Kasumi-1 (cell line): ENCODE measurements around the gene MAP6.
"Not testable (repeated sequence)": the region's sequence is repeated elsewhere in the genome, so short reads cannot be mapped to it uniquely, and the experiment has no call there.

ENCODE experiments used
- DNase-seq, 2 experiments: peaks; one replicate each; lab custom pipeline; 2025; lab: John Stamatoyannopoulos, UW

Gene MAP6

GRCh38 chr11:75668451-75669297, at the start of gene MAP6:
Gene MAP6 (minus strand): TSS chr11:75669038. CDS start chr11:75668369, 669 bp downstream.
- peak in 1 of 2 experiments; percentile 18 for DNase-seq

DNA sequence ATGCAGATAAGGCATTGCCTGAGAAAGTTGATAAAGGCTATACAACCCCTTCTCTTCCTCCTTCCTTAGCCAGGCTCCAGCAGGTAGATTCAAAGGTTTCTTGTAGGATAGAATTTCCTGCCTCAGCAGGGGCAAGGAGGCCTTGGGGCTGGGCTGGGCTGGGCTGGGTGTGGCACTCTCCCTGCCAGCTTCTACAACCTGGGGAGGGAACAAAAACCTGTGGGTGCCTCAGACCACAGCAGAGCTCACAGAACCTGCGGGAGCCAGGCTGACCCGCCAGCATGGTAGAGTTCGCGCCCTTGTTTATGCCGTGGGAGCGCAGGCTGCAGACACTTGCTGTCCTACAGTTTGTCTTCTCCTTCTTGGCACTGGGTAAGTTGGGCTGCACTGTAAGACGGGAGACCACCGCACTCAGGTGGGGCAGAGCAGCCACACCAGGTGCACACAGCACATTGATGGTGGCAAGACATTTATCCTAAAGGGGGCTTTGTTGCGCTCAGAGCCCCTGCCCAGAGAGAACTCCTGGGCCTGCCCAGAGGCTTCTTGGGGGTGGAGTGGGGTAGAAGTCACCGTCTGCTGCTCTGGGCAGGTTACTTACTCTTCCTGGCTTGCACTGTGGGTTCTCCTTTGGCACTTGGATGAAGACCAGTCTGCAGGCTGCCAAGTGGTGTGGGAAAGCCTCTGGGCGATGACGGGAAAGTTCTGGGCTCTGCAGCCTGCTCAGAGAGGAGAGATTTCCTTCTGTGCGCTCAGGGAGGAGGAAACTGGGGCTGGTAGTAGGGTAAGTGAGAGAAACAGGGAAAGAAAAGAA, 49.0 kb upstream of the MAP6 start, which contains the start of gene MOGAT2:
MOGAT2 (plus strand) TSS at position 231 of the 811 bp plus-strand sequence; CDS start at position 282, 51 bp downstream.
- DNase-seq: no peak

GRCh38 chr11:75716659-75717058, 47.8 kb upstream of the MAP6 start:
- no peak for DNase-seq

DNA sequence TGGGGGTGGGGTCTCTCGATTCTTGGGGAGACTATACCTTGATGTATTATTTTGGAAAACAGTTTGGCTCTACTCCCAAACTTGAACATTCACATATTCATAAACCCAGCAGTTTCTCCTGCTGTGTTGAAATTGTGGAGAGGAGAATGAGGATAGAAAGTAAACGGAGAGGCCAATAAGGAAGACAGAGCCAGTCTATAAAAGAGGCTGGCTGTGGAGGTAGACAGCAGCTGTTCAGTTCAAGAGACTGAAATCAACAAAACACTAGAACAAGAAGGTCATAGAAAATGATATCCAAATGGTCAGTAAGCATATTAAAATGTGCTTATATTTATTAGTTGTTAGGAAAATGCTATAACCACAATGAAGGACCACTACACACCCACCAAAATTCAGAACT, 46.9 kb upstream of the MAP6 start:
- DNase-seq: no peak

- DNase-seq: no peak
These were observed 45.4 kb upstream of the MAP6 start for GRCh38 chr11:75714211-75714610.

GRCh38 chr11:75706260-75706729, 37.5 kb upstream of the MAP6 start:
- DNase-seq: peak; percentile 78 to 82

- no peak for DNase-seq
These were observed 36.7 kb upstream of the MAP6 start for GRCh38 chr11:75705541-75705940.

- no peak for DNase-seq
These were observed 34.9 kb upstream of the MAP6 start for GRCh38 chr11:75703695-75704237.

DNA sequence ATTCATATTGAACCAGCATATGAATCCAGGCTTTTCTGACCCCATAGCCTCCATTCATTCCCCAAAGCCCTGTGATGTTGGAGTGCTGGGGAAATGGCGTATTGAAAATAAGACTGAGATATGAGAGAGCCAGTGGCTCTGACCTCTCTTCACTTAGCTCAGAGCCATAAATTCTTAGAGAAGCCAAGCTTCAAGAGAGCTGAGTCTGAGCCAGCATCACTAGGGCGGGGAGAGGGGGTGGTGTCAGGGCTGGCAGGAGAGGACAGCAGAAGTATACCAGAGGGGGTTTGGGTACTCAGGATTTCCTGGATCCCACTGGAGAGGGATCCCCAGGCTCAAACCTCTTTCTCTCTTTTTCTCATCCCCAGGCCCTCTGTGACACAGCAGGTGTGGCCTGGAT, 32.1 kb upstream of the MAP6 start:
- DNase-seq: no peak

DNA sequence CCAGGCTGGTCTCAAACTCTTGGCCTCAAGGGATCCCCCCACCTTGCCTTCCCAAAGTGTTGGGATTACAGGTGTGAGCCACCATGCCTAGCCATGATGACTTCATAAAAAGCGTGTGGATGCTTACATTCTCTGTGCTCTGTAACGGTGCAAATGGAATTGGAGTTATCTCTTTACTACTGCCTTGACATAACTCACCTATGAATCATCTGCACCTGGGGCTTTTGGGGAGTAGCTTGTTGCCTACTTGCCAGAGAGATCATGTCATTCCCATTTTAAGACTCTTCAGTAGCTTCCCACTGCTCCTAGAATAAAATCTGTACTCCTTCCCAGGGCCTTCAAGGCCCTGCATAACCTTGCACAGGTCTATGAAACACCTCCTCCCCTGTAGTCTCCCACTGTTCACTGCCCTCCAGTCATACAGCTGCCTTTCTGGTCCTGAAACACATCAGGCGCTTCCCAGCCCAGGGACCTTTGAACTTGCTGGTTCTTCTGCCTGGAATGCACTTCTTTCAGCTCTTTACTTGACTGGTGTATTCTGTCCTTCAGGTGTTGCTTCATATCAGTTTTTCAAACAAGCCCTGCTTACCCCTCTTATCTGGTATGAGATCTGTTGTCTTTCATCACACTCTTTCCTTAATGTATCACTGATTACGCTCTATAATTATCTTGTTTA, 29.2 kb upstream of the MAP6 start:
- no peak for DNase-seq

GRCh38 chr11:75691804-75692203, 23.0 kb upstream of the MAP6 start:
- DNase-seq: no peak

DNA sequence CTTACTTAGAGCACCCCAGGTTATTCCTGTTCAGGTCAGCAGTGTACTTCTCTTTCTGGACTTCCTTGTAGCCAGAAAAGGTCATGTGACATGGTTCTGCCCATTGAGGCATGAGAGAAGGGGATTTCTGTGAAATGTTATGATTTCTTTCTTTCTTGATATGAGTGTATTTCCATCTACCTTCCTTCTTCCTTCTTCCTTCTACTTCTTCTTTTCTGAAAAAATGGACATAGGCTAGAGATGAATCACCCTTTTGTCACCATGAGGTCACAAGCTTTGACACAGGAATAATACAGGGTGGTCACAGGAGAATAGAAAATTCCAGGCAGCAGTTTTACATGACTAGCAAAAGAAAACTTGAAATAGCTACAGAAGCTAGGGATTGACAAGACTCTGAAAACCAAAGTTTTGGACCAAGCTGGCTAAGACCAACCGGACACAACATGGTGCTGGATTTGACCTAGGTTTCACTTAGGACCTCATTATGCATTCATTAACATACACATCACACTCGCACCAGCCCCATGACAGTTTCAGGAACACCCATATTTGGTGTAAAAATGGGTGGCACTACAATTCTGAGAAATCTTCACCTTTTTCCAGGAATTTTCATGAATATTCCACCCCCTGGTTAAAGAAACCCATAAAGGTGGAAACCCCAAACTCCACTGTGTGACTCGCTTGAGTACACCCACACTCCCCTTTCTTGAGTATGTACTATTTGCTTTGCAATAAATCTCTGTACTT, 21.2 kb upstream of the MAP6 start:
- DNase-seq: no peak

GRCh38 chr11:75683856-75684255, 15.0 kb upstream of the MAP6 start:
- not testable (repeated sequence) for DNase-seq

- DNase-seq: no peak
These were observed 10.7 kb upstream of the MAP6 start for GRCh38 chr11:75679566-75679965.

- DNase-seq: no peak
These were observed 9.9 kb upstream of the MAP6 start for GRCh38 chr11:75678620-75679259.

- no peak for DNase-seq
These were observed 9.1 kb upstream of the MAP6 start for GRCh38 chr11:75677909-75678308.

- no peak for DNase-seq
These were observed 8.4 kb upstream of the MAP6 start for GRCh38 chr11:75677275-75677674.

GRCh38 chr11:75673977-75674582, 5.2 kb upstream of the MAP6 start:
- DNase-seq: no peak

GRCh38 chr11:75667831-75668450, 897 bp downstream of the MAP6 start:
- DNase-seq: no peak
